K562 (cell line): ENCODE measurements around the gene LOC101059915.

Experiments
- ATAC-seq: fragments of 200-7000 bp; cut with Tn5 transposase; 3 replicates; pipeline ENCODE4 v1.9.1; 2020; ENCODE audit warnings: moderate library complexity
- BruUV-seq: library from RNA; stranded (reverse); fragments of 400-500 nt; replicated peaks from 2 replicates; lab custom pipeline; 2021; lab: Mats Ljungman, UMichigan
- CTCF ChIA-PET: fragments of 300-600 bp; formaldehyde crosslinking; extraction: SDS; loops from one replicate; lab custom pipeline; 2021; ENCODE audit warnings: low intra/inter-chr PET ratio; lab: Yijun Ruan, JAX
- POLR2A ChIA-PET: fragments of 300-600, 350-650 bp; sonication (Branson Sonifier 250); formaldehyde crosslinking; extraction: SDS; loops from one replicate; lab custom pipeline; 2021; ENCODE audit warnings: antibody characterized with exemption, inconsistent platforms; lab: Yijun Ruan, JAX
- DNase-seq, 4 experiments: peaks; one replicate each; pipeline versions ENCODE4 v3.0.0 to v3.0.0-alpha.2; 2011 to 2018; ENCODE audit warnings: low spot score in 3 of 4, mixed read lengths in 3 of 4; ENCODE audit errors: extremely low read depth in 1 of 4
- FAIRE-seq: peaks from 2 replicates; lab custom pipeline; 2011; peaks lifted over from hg19 to GRCh38; lab: Jason Lieb, UNC
- H2AFZ ChIP-seq: 2 replicates; pipeline ENCODE4 v1.6.0; 2011; ENCODE audit warnings: low read depth, low read length, control low read depth, inconsistent platforms
- H3K27ac ChIP-seq: fragments of 200-600 bp; 3 replicates; pipeline ENCODE4 v1.8.0; 2011; ENCODE audit warnings: low read depth, mild to moderate bottlenecking, control low read depth, inconsistent platforms, low read length, moderate library complexity, mixed read lengths; ENCODE audit errors: extremely low read depth
- H3K27me3 ChIP-seq, 2 experiments: fragments of 300-600 bp in 1 of 2; 2 replicates in 1 of 2; 3 replicates in 1 of 2; pipeline versions ENCODE4 v1.6.0 to v1.8.0; 2011; ENCODE audit warnings: inconsistent platforms in 2 of 2, low read length in 2 of 2, mild to moderate bottlenecking in 1 of 2, mixed read lengths in 1 of 2, moderate library complexity in 1 of 2; ENCODE audit not compliant: control insufficient read depth in 2 of 2, insufficient read depth in 2 of 2
- H3K36me3 ChIP-seq: fragments of 300-600 bp; 3 replicates; pipeline ENCODE4 v1.8.0; 2011; ENCODE audit warnings: mild to moderate bottlenecking, low read length, inconsistent platforms; ENCODE audit not compliant: control insufficient read depth, insufficient read depth
- H3K4me1 ChIP-seq, 2 experiments: fragments of 200-600 bp in 1 of 2; replicated peaks in 1 of 2; 2 replicates in 1 of 2; 3 replicates in 1 of 2; pipeline versions ENCODE4 v1.5.1 to v1.8.0; 2011; ENCODE audit warnings: inconsistent platforms in 2 of 2, low read length in 2 of 2, mild to moderate bottlenecking in 1 of 2, mixed read lengths in 1 of 2, moderate library complexity in 1 of 2; ENCODE audit not compliant: control insufficient read depth in 2 of 2, insufficient read depth in 2 of 2
- H3K4me2 ChIP-seq: 2 replicates; pipeline ENCODE4 v1.6.1; 2011; ENCODE audit warnings: low read length, control low read depth, inconsistent platforms, mixed read lengths; ENCODE audit not compliant: insufficient read depth
- H3K4me3 ChIP-seq: fragments of 200-600 bp; sonication (generic), shearing (Covaris generic); 2 replicates; pipeline ENCODE4 v1.5.1; 2016; ENCODE audit warnings: control low read depth, inconsistent platforms
- H3K79me2 ChIP-seq: fragments of 200-600 bp; 3 replicates; pipeline ENCODE4 v1.8.0; 2011; ENCODE audit warnings: low read length, inconsistent platforms; ENCODE audit not compliant: control insufficient read depth, insufficient read depth
- H3K9ac ChIP-seq, 2 experiments: 2 replicates each; pipeline versions ENCODE4 v1.6.0 to v1.6.1; 2011; ENCODE audit warnings: low read depth in 2 of 2, low read length in 2 of 2, control low read depth in 1 of 2, inconsistent platforms in 1 of 2, mild to moderate bottlenecking in 1 of 2, mixed read lengths in 1 of 2; ENCODE audit not compliant: insufficient read depth in 1 of 2
- H3K9me1 ChIP-seq: one replicate; pipeline ENCODE4 v1.6.0; 2011; ENCODE audit warnings: inconsistent platforms, mild to moderate bottlenecking, low read length, moderate library complexity; ENCODE audit not compliant: control insufficient read depth, insufficient read depth
- H3K9me3 ChIP-seq: replicated peaks from 2 replicates; pipeline ENCODE4 v1.5.1; 2011; ENCODE audit warnings: low read depth, low read length, inconsistent platforms; ENCODE audit not compliant: control insufficient read depth, insufficient read depth
- H4K20me1 ChIP-seq: replicated peaks from 2 replicates; pipeline ENCODE4 v1.6.1; 2011; ENCODE audit warnings: low read length, inconsistent platforms, mixed read lengths; ENCODE audit not compliant: control insufficient read depth, insufficient read depth
- ADNP ChIP-seq: fragments of 200-800 bp; sonication (Bioruptor generic); IDR thresholded peaks from 2 replicates; pipeline ENCODE4 v1.6.1; 2016; ENCODE audit warnings: missing genetic modification characterization, missing compliant biosample characterization
- DDX20 ChIP-seq: fragments of 450-650 bp; IDR thresholded peaks from 2 replicates; pipeline ENCODE4 v1.6.1; 2016; ENCODE audit warnings: missing genetic modification characterization, low read depth, mild to moderate bottlenecking, missing compliant biosample characterization, moderate library complexity
- FOXK2 ChIP-seq, 2 experiments: fragments of 450-650 bp; IDR thresholded peaks in 1 of 2; conservative IDR thresholded peaks in 1 of 2; 2 replicates each; pipeline ENCODE4 v1.6.1; 2016; ENCODE audit warnings: low read depth in 2 of 2, mild to moderate bottlenecking in 1 of 2
- GATAD2A ChIP-seq: fragments of 450-650 bp; IDR thresholded peaks from 2 replicates; pipeline ENCODE4 v1.6.1; 2017
- SETDB1 ChIP-seq: IDR thresholded peaks from one replicate; pipeline ENCODE4 v1.6.1; 2012; ENCODE audit warnings: low read length, control low read depth, inconsistent platforms
- XRCC5 ChIP-seq: fragments of 200-400 bp; formaldehyde crosslinking; IDR thresholded peaks from 2 replicates; pipeline ENCODE4 v1.6.1; 2017; ENCODE audit warnings: low read depth, mild to moderate bottlenecking, low read length
- WGBS: fragments of 100-300 bp; shearing (Covaris generic); methylation state at CpG from one replicate; pipeline ENCODE4 v1.1.6; 2016; ENCODE audit warnings: low coverage, mixed read lengths; ENCODE audit not compliant: insufficient coverage; ENCODE audit errors: missing lambda C conversion rate; 5-methylcytosine and 5-hydroxymethylcytosine counted together
- in situ Hi-C: fragments of 300-500 bp; cut with MboI; formaldehyde crosslinking; loops from 4 replicates; pipeline ENCODE4 v1.15.0; 2018; ENCODE audit warnings: inconsistent platforms, mixed read lengths
- intact Hi-C: fragments of 100-400 bp; cut with micrococcal nuclease; formaldehyde crosslinking; loops from 2 replicates; pipeline ENCODE4 v1.14.2; 2022
- TF ChIP-seq, protein P1 (sequence below): sonication (generic); formaldehyde crosslinking; IDR thresholded peaks from 2 replicates; pipeline ENCODE4 v1.8.0; 2022; ENCODE audit warnings: mild to moderate bottlenecking, missing genetic modification reagents
- TF ChIP-seq, protein P2 (sequence below): fragments of 450-650 bp; IDR thresholded peaks from 2 replicates; pipeline ENCODE4 v1.6.1; 2018; ENCODE audit not compliant: partially characterized antibody

LOC101059915 gene

DNA sequence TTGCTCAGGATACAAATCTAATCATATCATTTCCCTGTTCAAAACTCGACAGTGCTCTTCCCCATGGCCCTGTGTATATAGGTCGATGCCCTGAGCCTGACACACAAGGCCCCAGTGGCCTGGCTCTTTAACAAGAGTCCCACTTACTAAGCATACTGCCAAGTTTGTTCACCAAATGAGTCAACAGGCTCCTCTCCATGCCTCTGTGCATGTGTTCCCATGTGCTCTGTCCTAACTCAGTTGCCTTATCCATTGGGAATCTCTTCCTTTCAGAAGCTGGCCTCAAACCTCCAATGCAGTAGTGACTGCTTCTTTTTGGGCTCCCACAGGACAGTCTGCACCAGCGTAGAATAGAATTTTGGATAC lies 30.1 kb upstream of the LOC101059915 start:
- no peak for DNase-seq
- Histone ChIP-seq H2AFZ (no peak overlapping the region), H3K36me3 (no peaks in the 10 kb centered on the region), H3K27me3 (no peaks in the 10 kb centered on the region), H3K4me3 (no peak overlapping the region), H3K4me2 (no peak overlapping the region), H3K9me3 (no peaks in the 10 kb centered on the region), H3K79me2 (no peaks in the 10 kb centered on the region), H3K27ac (no peak overlapping the region), H4K20me1 (no peaks in the 10 kb centered on the region), H3K9ac (no peak overlapping the region), H3K9me1 (no peaks in the 10 kb centered on the region), H3K4me1 (no peaks in the 10 kb centered on the region; a peak in 1 of 5 replicates)
- ChIA-PET POLR2A (no interaction called here), CTCF (no interaction called here)
- intact Hi-C loops, result no loop called here
- WGBS, result 53% methylated on average over 3 of the region's 3 CpGs
- no TSS peak for BruUV-seq
- TF ChIP-seq, protein P1, sequence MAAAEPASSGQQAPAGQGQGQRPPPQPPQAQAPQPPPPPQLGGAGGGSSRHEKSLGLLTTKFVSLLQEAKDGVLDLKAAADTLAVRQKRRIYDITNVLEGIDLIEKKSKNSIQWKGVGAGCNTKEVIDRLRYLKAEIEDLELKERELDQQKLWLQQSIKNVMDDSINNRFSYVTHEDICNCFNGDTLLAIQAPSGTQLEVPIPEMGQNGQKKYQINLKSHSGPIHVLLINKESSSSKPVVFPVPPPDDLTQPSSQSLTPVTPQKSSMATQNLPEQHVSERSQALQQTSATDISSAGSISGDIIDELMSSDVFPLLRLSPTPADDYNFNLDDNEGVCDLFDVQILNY (CRISPR knock-in tag), result no peak
- TF ChIP-seq FOXK2 (conservative IDR thresholded peaks at IDR 0.05 in 1 of 2, IDR thresholded peaks at IDR 0.05 in 1 of 2; ENCODE audit: low read depth in 2 of 2) (no peak), ADNP (tag) (no peak), SETDB1 (no peak), DDX20 (tag) (no peak), GATAD2A (no peak)
- no peak for ATAC-seq
- in situ Hi-C loops, result no loop called here
- no peak for FAIRE-seq

DNA sequence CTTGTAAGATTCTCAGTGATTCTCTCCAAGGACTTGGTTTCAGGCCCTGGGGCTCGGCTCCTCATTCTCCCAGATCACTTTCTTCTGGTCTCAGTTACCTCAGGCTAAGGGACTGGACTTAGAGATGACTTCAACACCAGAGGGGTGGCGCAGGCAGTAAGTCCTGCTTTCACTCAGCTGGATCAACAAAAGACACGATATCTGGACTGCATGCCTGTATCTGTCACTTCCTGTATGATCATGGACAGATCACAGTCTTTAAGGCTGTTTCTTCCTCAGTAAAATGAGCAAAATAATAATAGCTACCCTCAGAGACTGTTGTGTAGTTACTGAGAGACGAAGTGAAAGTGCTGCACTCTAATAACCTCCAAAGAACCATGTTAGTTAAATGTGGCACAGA lies 29.5 kb upstream of the LOC101059915 start:
- BruUV-seq, result no TSS peak
- DNase-seq, result peak in 2 of 4 experiments; percentile 22 to 23

More for the DNA sequence above, 29.5 kb upstream of the LOC101059915 start:
- Histone ChIP-seq H3K4me2 (peak overlapping the region; percentile 27; the same call in 1 of the 2 replicates), H3K4me1 (no peaks in the 10 kb centered on the region; a peak in 1 of 5 replicates), H3K9ac (no peak overlapping the region), H3K36me3 (no peaks in the 10 kb centered on the region), H3K27me3 (no peaks in the 10 kb centered on the region), H2AFZ (peak overlapping the region; percentile 59; the same call in 1 of the 2 replicates), H4K20me1 (no peaks in the 10 kb centered on the region), H3K79me2 (no peaks in the 10 kb centered on the region), H3K9me1 (no peaks in the 10 kb centered on the region), H3K9me3 (no peaks in the 10 kb centered on the region), H3K4me3 (no peak overlapping the region), H3K27ac (no peak overlapping the region)
- FAIRE-seq, result peak; percentile 71
- CTCF ChIA-PET, result no interaction called here
- in situ Hi-C loops, result no loop called here
- intact Hi-C loops, result no loop called here
- TF ChIP-seq, protein P2, sequence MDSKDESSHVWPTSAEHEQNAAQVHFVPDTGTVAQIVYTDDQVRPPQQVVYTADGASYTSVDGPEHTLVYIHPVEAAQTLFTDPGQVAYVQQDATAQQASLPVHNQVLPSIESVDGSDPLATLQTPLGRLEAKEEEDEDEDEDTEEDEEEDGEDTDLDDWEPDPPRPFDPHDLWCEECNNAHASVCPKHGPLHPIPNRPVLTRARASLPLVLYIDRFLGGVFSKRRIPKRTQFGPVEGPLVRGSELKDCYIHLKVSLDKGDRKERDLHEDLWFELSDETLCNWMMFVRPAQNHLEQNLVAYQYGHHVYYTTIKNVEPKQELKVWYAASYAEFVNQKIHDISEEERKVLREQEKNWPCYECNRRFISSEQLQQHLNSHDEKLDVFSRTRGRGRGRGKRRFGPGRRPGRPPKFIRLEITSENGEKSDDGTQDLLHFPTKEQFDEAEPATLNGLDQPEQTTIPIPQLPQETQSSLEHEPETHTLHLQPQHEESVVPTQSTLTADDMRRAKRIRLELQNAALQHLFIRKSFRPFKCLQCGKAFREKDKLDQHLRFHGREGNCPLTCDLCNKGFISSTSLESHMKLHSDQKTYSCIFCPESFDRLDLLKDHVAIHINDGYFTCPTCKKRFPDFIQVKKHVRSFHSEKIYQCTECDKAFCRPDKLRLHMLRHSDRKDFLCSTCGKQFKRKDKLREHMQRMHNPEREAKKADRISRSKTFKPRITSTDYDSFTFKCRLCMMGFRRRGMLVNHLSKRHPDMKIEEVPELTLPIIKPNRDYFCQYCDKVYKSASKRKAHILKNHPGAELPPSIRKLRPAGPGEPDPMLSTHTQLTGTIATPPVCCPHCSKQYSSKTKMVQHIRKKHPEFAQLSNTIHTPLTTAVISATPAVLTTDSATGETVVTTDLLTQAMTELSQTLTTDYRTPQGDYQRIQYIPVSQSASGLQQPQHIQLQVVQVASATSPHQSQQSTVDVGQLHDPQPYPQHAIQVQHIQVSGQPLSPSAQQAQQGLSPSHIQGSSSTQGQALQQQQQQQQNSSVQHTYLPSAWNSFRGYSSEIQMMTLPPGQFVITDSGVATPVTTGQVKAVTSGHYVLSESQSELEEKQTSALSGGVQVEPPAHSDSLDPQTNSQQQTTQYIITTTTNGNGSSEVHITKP, result peak; percentile 70
- no peak for TF ChIP-seq XRCC5
- ATAC-seq, result peak; percentile 73
- 3% methylated on average over 4 of the region's 4 CpGs for WGBS
- POLR2A ChIA-PET, result no interaction called here
